ENCODE data around the gene SEPTIN3.

Gene SEPTIN3

GRCh38 chr22:41987276-41987675 is 18.0 kb downstream of the SEPTIN3 start:
- Histone ChIP-seq H3K4me3 (ENCODE audit: low read length) (no peak overlapping the region), H3K27ac (ENCODE audit: low read length) (no peak overlapping the region), H4K20me1 (ENCODE audit: insufficient read depth, low read length) (no peaks in the 10 kb centered on the region), H3K27me3 (ENCODE audit: low read depth, low read length) (no peaks in the 10 kb centered on the region), H3K79me2 (ENCODE audit: low read length) (no peaks in the 10 kb centered on the region), H3K4me1 (ENCODE audit: low read length) (no peaks in the 10 kb centered on the region), H3K36me3 (replicated peaks; ENCODE audit: low read depth, low read length) (peaks cover 51% of the 10 kb centered on the region), H3K9ac (ENCODE audit: low read length) (no peak overlapping the region), H3K4me2 (ENCODE audit: low read length) (no peak overlapping the region), H2AFZ (ENCODE audit: low read depth, low read length) (no peak overlapping the region), H3K9me3 (ENCODE audit: insufficient read depth, low read length) (no peaks in the 10 kb centered on the region)
- TF ChIP-seq CTCF (IDR thresholded peaks at IDR 0.05; ENCODE audit: low read depth, low read length): no peak
- TF ChIP-seq EZH2phosphoT487 (IDR thresholded peaks at IDR 0.05; ENCODE audit: low read depth): no peak

DNA sequence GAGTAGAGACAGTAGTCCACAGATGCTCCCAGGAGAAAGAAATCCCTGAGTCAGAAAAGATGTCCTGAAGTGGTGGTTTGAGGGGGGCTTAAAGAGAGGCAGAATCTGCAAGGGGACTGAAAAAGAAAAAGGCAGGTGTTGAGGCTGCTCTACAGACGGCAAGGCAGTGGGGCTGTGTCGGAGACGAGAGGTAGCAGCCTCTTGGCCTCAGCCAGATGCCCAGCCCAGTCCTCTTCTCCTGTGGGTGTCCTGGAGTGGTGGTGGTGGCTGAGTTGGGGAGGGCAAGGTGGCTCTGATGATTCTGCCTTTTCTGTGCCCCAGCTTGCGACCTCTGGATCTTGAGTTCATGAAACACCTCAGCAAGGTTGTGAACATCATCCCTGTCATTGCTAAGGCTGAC is 20.0 kb downstream of the SEPTIN3 start:
- H3K4me2 ChIP-seq (ENCODE audit: low read length): no peak overlapping the region
- no peaks in the 10 kb centered on the region for H4K20me1 ChIP-seq (ENCODE audit: insufficient read depth, low read length)
- no peaks in the 10 kb centered on the region for H3K4me1 ChIP-seq (ENCODE audit: low read length)
- no peak overlapping the region for H3K4me3 ChIP-seq (ENCODE audit: low read length)
- H2AFZ ChIP-seq (ENCODE audit: low read depth, low read length): no peak overlapping the region
- no peaks in the 10 kb centered on the region for H3K27me3 ChIP-seq (ENCODE audit: low read depth, low read length)
- H3K9ac ChIP-seq (ENCODE audit: low read length): no peak overlapping the region
- H3K27ac ChIP-seq (ENCODE audit: low read length): no peak overlapping the region
- no peaks in the 10 kb centered on the region for H3K9me3 ChIP-seq (ENCODE audit: insufficient read depth, low read length)
- TF ChIP-seq EZH2phosphoT487 (IDR thresholded peaks at IDR 0.05; ENCODE audit: low read depth): no peak
- H3K36me3 ChIP-seq (replicated peaks; ENCODE audit: low read depth, low read length): peaks cover 54% of the 10 kb centered on the region
- H3K79me2 ChIP-seq (ENCODE audit: low read length): no peaks in the 10 kb centered on the region

DNA sequence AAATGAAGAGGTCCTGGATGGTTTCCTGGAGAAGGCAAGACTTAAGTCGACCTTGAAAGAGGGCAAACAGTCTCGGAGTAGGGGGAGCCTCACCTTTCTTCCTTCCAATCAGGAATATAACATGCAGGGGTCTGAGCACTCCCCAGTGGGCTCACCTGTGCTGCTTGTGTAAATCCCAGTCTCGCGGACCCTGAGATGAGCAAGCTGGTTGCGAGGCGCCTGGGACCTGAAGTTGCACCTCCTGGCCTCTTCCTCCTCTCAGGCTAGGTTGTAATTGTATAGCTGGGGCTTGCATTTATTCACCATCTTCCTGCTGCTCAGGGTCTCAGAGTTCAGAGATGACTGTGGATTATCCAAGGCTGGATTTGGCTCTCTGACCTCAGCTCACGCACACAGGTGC is 21.9 kb downstream of the SEPTIN3 start:
- H3K27me3 ChIP-seq (ENCODE audit: low read depth, low read length): no peaks in the 10 kb centered on the region
- no peak overlapping the region for H3K9ac ChIP-seq (ENCODE audit: low read length)
- no peak overlapping the region for H2AFZ ChIP-seq (ENCODE audit: low read depth, low read length)
- peaks cover 16% of the 10 kb centered on the region for H3K4me1 ChIP-seq (ENCODE audit: low read length)
- H3K4me2 ChIP-seq (ENCODE audit: low read length): no peak overlapping the region
- no peak for TF ChIP-seq EZH2phosphoT487 (IDR thresholded peaks at IDR 0.05; ENCODE audit: low read depth)
- no peak for TF ChIP-seq CTCF (IDR thresholded peaks at IDR 0.05; ENCODE audit: low read depth, low read length)
- H3K27ac ChIP-seq (ENCODE audit: low read length): no peak overlapping the region
- H3K79me2 ChIP-seq (ENCODE audit: low read length): no peaks in the 10 kb centered on the region
- no peak overlapping the region for H3K4me3 ChIP-seq (ENCODE audit: low read length)
- H3K9me3 ChIP-seq (ENCODE audit: insufficient read depth, low read length): no peaks in the 10 kb centered on the region
- H4K20me1 ChIP-seq (ENCODE audit: insufficient read depth, low read length): no peaks in the 10 kb centered on the region
- H3K36me3 ChIP-seq (replicated peaks; ENCODE audit: low read depth, low read length): peaks cover 55% of the 10 kb centered on the region

DNA sequence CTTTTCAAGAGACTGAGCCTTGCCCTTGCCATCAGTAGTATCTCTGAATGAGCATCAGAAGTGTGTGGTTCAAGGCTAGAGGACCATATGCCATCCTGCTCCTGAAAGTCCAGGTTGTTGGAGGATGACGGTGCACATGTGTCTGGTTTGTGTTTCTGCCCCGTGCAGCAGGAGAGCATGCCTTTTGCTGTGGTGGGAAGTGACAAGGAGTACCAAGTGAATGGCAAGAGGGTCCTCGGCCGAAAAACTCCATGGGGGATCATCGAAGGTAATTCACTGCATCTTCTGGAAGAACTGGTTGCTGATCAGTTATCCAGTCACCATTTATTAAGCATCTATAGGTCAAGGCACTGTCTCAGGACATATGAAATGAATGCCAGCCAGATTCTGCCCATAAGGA is 23.3 kb downstream of the SEPTIN3 start:
- H3K27ac ChIP-seq (ENCODE audit: low read length): no peak overlapping the region
- H3K4me1 ChIP-seq (ENCODE audit: low read length): peaks cover 16% of the 10 kb centered on the region
- no peak overlapping the region for H3K4me2 ChIP-seq (ENCODE audit: low read length)
- H3K9me3 ChIP-seq (ENCODE audit: insufficient read depth, low read length): no peaks in the 10 kb centered on the region
- TF ChIP-seq CTCF (IDR thresholded peaks at IDR 0.05; ENCODE audit: low read depth, low read length) (no peak), EZH2phosphoT487 (IDR thresholded peaks at IDR 0.05; ENCODE audit: low read depth) (no peak)
- H3K36me3 ChIP-seq (replicated peaks; ENCODE audit: low read depth, low read length): peaks cover 60% of the 10 kb centered on the region
- H3K79me2 ChIP-seq (ENCODE audit: low read length): no peaks in the 10 kb centered on the region
- no peaks in the 10 kb centered on the region for H3K27me3 ChIP-seq (ENCODE audit: low read depth, low read length)
- no peaks in the 10 kb centered on the region for H4K20me1 ChIP-seq (ENCODE audit: insufficient read depth, low read length)
- H3K9ac ChIP-seq (ENCODE audit: low read length): no peak overlapping the region
- no peak overlapping the region for H3K4me3 ChIP-seq (ENCODE audit: low read length)
- H2AFZ ChIP-seq (ENCODE audit: low read depth, low read length): no peak overlapping the region

GRCh38 chr22:41995211-41995610 is 26.0 kb downstream of the SEPTIN3 start:
- no peak overlapping the region for H2AFZ ChIP-seq (ENCODE audit: low read depth, low read length)
- no peak overlapping the region for H3K4me3 ChIP-seq (ENCODE audit: low read length)
- H4K20me1 ChIP-seq (ENCODE audit: insufficient read depth, low read length): no peaks in the 10 kb centered on the region
- H3K27me3 ChIP-seq (ENCODE audit: low read depth, low read length): no peaks in the 10 kb centered on the region
- TF ChIP-seq CTCF (IDR thresholded peaks at IDR 0.05; ENCODE audit: low read depth, low read length): no peak
- TF ChIP-seq EZH2phosphoT487 (IDR thresholded peaks at IDR 0.05; ENCODE audit: low read depth): no peak
- H3K9me3 ChIP-seq (ENCODE audit: insufficient read depth, low read length): no peaks in the 10 kb centered on the region
- peaks cover 21% of the 10 kb centered on the region for H3K4me1 ChIP-seq (ENCODE audit: low read length)
- peaks cover 51% of the 10 kb centered on the region for H3K36me3 ChIP-seq (replicated peaks; ENCODE audit: low read depth, low read length)
- H3K9ac ChIP-seq (ENCODE audit: low read length): no peak overlapping the region
- H3K27ac ChIP-seq (ENCODE audit: low read length): peak overlapping the region; percentile 19
- no peaks in the 10 kb centered on the region for H3K79me2 ChIP-seq (ENCODE audit: low read length)
- H3K4me2 ChIP-seq (ENCODE audit: low read length): peak overlapping the region; percentile 19

Data from OCI-LY3 (cell line).